ENCODE results near the gene NTHL1.

The NTHL1 gene

DNA sequence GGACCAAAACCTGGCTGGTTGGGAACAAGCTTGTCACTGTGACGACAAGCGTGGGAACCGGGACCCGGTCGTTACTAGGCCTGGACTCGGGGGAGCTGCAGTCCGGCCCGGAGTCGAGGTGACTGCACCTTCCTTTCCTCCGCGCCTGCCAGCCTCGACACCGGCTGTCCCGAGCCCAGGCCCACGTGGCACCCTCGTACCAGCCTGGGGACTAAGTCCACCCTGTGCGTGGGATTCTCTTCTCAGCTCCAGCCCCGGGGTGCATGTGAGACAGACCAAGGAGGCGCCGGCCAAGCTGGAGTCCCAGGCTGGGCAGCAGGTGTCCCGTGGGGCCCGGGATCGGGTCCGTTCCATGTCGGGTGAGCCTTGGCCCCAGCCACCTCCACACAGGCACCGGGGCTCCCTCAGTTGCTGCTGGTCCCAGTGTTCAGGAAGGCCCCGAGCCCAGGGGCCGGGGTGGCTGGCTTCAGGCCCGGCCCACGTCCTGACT, 31.7 kb upstream of the NTHL1 start:
- peaks cover 15% of the 10 kb centered on the region for H3K36me3 Mint-ChIP-seq
- H3K9me3 Mint-ChIP-seq: no peaks in the 10 kb centered on the region
- no peaks in the 10 kb centered on the region for H3K27me3 Mint-ChIP-seq
- ATAC-seq (ENCODE audit: low read depth): no peak
- H3K4me1 Mint-ChIP-seq: no peaks in the 10 kb centered on the region
- no peak overlapping the region for H3K4me3 Mint-ChIP-seq
- DNase-seq (ENCODE audit: low spot score in 2 of 2): no peak
- H3K27ac Mint-ChIP-seq: no peak overlapping the region

DNA sequence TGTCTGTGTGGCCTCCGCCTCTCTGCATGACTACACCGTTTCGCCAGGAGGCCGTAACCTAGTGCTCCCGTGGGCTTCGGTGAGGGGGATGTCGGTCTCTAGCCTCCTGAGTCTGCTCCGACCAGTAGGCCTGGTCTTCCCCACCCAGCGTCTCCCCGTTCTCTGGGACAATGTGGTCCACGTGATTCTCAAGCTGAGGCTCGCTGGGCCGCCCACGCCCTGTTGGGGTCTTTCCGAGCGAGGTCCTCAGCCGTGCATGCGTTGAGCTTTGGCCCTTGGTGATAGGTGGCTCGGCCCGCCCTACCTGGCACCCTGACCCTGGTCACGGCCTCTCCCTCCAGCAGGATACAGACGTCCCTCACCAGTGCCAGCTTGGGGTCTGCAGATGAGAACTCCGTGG, 31.1 kb upstream of the NTHL1 start:
- H3K36me3 Mint-ChIP-seq: peaks cover 15% of the 10 kb centered on the region
- ATAC-seq (ENCODE audit: low read depth) (no peak), DNase-seq (ENCODE audit: low spot score in 2 of 2) (no peak)
- no peaks in the 10 kb centered on the region for H3K27me3 Mint-ChIP-seq
- H3K4me3 Mint-ChIP-seq: no peak overlapping the region
- H3K9me3 Mint-ChIP-seq: no peaks in the 10 kb centered on the region
- H3K4me1 Mint-ChIP-seq: no peaks in the 10 kb centered on the region
- no peak overlapping the region for H3K27ac Mint-ChIP-seq

DNA sequence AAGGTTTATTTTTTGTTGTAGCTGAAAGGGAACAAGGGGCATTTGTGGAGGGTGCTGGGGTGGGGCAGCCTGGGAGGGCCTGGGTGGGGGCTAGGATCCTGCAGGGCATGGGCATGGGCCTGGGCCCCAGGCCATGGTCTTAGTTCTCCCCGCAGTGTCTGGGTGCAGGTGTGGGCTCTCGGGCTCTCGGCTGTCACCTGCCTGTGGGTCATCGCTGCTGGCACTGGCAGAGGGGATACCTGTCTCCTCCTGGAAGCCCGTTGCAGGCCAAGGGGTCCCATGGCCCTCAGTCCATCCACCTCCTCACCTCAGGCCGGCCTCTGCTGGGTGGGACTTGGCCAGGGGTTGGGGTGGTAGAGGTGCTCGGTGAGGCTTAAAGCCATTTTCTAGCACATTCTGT, 30.5 kb upstream of the NTHL1 start:
- DNase-seq (ENCODE audit: low spot score in 2 of 2) (no peak), ATAC-seq (ENCODE audit: low read depth) (no peak)
- H3K27me3 Mint-ChIP-seq: no peaks in the 10 kb centered on the region
- H3K27ac Mint-ChIP-seq: no peak overlapping the region
- H3K9me3 Mint-ChIP-seq: no peaks in the 10 kb centered on the region
- H3K4me3 Mint-ChIP-seq: no peak overlapping the region
- H3K4me1 Mint-ChIP-seq: no peaks in the 10 kb centered on the region
- H3K36me3 Mint-ChIP-seq: peaks cover 17% of the 10 kb centered on the region

DNA sequence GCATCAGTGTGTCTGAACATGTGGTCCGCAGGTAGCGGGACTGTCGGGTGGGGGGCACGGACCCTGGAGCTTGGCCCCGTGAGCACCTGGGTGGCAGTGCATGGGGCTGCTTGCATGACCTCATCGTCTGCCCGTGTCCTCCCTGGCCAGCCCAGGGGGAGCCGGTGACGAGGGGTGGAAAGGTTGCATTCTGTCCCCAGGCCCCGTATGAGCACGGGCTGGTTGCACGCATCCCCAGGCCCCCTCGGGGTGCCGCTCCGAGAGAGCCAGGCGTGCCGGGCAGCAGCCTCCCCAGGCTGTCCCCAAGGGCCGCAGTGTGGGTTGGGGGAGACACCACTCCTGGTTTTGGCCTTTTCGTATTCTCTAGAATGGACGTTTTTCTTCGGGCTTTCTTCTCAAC, 30.1 kb upstream of the NTHL1 start:
- no peak overlapping the region for H3K4me3 Mint-ChIP-seq
- no peaks in the 10 kb centered on the region for H3K9me3 Mint-ChIP-seq
- peaks cover 17% of the 10 kb centered on the region for H3K36me3 Mint-ChIP-seq
- ATAC-seq (ENCODE audit: low read depth) (no peak), DNase-seq (ENCODE audit: low spot score in 2 of 2) (no peak)
- no peaks in the 10 kb centered on the region for H3K4me1 Mint-ChIP-seq
- H3K27me3 Mint-ChIP-seq: no peaks in the 10 kb centered on the region
- H3K27ac Mint-ChIP-seq: no peak overlapping the region

DNA sequence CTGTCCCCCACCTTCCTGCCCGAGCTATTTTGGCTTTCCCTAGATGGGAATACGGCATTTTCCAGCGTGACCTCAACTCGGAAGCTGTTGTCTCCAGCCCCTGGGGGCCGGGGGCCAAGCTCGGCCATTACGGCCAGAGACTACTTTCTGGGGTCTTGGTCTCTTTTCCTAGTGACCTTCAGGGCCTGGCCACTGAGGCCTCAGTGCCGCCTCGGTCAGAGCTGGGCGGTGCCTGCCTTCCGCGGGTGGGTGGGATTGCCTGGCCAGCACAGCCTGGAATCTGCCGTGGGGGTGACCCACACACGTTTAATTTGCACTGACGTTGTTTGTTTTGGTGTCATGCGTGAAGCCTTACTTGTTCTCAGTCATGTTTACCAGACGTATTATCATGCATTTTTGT, 29.4 kb upstream of the NTHL1 start:
- Mint-ChIP-seq H3K9me3 (no peaks in the 10 kb centered on the region), H3K4me3 (no peak overlapping the region), H3K27ac (no peak overlapping the region), H3K36me3 (peaks cover 17% of the 10 kb centered on the region), H3K4me1 (no peaks in the 10 kb centered on the region), H3K27me3 (no peaks in the 10 kb centered on the region)
- ATAC-seq (ENCODE audit: low read depth) (no peak), DNase-seq (ENCODE audit: low spot score in 2 of 2) (no peak)

DNA sequence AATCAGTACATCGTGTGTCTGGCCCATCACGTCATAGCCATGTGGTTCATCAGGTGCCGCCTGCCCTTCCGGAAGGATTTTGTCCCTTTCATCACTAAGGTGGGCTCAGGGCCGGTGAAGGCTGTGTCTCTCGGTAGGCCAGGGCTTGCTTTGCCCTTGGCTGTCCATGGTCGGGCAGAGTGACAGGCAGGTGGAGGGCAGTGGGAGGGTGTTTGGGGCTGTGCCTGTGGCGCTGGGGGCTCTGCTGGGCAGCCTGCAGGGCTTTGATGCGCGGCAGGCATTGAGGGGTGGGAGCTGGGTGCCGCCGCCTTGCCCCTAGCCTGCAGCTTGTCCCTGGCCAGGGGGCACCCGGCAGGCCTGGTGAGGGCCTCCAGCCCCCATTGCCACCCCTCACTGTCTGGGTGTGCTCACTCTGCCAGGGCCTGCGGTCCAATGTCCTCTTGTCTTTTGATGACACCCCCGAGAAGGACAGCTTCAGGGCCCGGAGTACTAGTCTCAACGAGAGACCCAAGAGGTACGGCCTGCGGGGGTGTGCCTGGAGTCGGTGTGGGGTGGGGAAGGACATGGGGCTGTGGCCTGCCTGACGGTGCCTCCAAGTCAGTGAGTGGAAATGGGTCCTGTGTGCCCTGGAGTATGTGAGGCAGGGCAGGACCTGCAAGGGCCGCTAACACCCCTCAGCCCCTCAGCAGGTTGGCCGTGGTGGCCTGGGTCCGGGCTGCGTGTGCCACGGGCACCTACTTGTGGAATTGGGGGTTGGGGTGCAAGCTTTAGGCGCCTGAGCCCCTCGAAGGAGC, 28.6 kb upstream of the NTHL1 start:
- no peaks in the 10 kb centered on the region for H3K27me3 Mint-ChIP-seq
- no peak for DNase-seq (ENCODE audit: low spot score in 2 of 2)
- no peak for ATAC-seq (ENCODE audit: low read depth)
- H3K4me1 Mint-ChIP-seq: no peaks in the 10 kb centered on the region
- no peak overlapping the region for H3K27ac Mint-ChIP-seq
- H3K4me3 Mint-ChIP-seq: no peak overlapping the region
- peaks cover 20% of the 10 kb centered on the region for H3K36me3 Mint-ChIP-seq
- H3K9me3 Mint-ChIP-seq: no peaks in the 10 kb centered on the region

DNA sequence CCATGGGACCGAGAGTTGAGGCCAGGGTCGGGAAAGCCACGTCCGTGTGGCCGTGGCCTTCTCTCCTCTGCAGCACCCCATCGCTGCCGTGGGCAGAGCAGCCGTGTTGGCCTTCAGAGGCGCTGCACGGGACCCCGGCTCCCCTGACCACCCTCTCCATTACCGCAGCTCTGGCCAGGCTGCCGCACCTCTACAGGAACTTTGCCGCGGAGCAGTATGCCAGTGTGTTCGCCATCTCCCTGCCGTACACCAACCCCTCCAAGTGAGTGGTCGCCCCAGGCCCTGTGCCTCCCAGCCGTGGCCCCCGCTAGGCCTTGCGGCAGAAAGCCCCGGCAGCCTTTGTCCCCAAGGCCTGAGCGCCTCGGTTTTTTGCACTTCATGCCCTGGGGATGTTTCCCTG, 28.0 kb upstream of the NTHL1 start:
- Mint-ChIP-seq H3K36me3 (peaks cover 20% of the 10 kb centered on the region), H3K27me3 (no peaks in the 10 kb centered on the region), H3K4me3 (no peak overlapping the region), H3K27ac (no peak overlapping the region), H3K4me1 (no peaks in the 10 kb centered on the region), H3K9me3 (no peaks in the 10 kb centered on the region)
- no peak for ATAC-seq (ENCODE audit: low read depth)
- DNase-seq (ENCODE audit: low spot score in 2 of 2): no peak

DNA sequence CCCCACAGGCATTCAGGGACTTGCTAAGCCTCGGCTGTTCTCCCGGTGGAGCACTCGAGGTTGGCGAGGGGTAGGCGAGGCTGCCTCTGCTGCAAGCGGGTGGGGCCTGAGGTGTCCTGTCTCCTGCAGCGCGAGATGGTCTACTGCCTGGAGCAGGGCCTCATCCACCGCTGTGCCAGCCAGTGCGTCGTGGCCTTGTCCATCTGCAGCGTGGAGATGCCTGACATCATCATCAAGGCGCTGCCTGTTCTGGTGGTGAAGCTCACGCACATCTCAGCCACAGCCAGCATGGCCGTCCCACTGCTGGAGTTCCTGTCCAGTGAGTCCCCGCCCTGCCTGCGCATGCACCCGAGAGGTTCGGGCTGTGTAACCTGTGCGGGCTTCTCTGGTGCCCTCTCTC, 26.4 kb upstream of the NTHL1 start:
- H3K4me3 Mint-ChIP-seq: no peak overlapping the region
- DNase-seq (ENCODE audit: low spot score in 2 of 2) (no peak), ATAC-seq (ENCODE audit: low read depth) (no peak)
- H3K27me3 Mint-ChIP-seq: no peaks in the 10 kb centered on the region
- peaks cover 24% of the 10 kb centered on the region for H3K36me3 Mint-ChIP-seq
- no peaks in the 10 kb centered on the region for H3K9me3 Mint-ChIP-seq
- H3K4me1 Mint-ChIP-seq: no peaks in the 10 kb centered on the region
- H3K27ac Mint-ChIP-seq: no peak overlapping the region

DNA sequence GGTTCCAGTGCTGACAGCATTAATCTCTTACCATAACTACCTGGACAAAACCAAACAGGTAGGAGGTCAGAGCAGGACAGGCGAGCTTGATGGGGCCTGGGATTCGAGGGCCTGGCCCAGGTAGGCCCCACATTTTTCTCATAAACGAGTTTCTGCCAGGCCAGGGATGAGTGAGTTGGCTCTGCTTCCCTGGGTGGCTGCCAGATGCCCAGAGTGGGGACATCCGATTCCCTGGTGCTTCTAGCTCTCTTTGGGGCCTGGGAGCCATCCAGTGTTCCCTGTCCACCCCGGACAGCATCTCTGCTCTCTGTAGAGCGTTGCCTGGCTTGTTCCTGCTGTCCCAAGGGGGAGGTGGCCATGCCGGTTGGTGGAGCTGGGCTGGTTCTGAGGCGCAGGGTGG, 25.3 kb upstream of the NTHL1 start:
- Mint-ChIP-seq H3K4me1 (no peaks in the 10 kb centered on the region), H3K27ac (no peak overlapping the region), H3K9me3 (no peaks in the 10 kb centered on the region), H3K27me3 (no peaks in the 10 kb centered on the region), H3K4me3 (no peak overlapping the region), H3K36me3 (peaks cover 24% of the 10 kb centered on the region)
- ATAC-seq (ENCODE audit: low read depth): no peak
- no peak for DNase-seq (ENCODE audit: low spot score in 2 of 2)

DNA sequence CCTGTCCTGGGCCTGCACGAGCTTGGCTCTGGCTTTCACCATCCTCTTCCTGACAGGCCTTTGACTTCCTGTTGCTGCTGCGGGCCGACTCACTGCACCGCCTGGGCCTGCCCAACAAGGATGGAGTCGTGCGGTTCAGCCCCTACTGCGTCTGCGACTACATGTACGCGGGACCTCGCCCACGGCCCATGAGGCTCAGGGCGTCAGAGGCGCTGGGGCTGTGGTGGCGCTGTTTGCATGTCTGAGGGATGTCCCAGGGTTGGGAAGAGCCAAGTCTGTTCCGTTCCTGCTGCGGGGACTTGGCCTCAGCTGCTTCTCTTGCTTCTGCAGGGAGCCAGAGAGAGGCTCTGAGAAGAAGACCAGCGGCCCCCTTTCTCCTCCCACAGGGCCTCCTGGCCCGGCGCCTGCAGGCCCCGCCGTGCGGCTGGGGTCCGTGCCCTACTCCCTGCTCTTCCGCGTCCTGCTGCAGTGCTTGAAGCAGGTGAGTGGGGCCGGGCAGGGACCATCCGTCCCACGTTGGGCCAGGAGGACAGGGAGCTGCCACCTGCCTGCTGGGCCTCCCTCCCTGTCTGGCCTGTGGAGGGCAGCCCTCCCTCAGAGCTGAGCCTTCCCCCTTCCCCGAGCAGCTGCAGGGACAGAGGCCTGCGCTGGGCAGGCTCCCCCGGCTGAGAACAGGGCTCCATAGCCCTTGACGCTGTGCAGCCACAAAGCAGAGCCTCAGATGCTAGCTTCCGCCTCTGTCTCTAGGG, 24.0 kb upstream of the NTHL1 start:
- no peak overlapping the region for H3K4me3 Mint-ChIP-seq
- ATAC-seq (ENCODE audit: low read depth) (no peak), DNase-seq (ENCODE audit: low spot score in 2 of 2) (no peak)
- no peaks in the 10 kb centered on the region for H3K4me1 Mint-ChIP-seq
- no peaks in the 10 kb centered on the region for H3K27me3 Mint-ChIP-seq
- H3K36me3 Mint-ChIP-seq: peaks cover 21% of the 10 kb centered on the region
- H3K27ac Mint-ChIP-seq: no peak overlapping the region
- H3K9me3 Mint-ChIP-seq: no peaks in the 10 kb centered on the region

DNA sequence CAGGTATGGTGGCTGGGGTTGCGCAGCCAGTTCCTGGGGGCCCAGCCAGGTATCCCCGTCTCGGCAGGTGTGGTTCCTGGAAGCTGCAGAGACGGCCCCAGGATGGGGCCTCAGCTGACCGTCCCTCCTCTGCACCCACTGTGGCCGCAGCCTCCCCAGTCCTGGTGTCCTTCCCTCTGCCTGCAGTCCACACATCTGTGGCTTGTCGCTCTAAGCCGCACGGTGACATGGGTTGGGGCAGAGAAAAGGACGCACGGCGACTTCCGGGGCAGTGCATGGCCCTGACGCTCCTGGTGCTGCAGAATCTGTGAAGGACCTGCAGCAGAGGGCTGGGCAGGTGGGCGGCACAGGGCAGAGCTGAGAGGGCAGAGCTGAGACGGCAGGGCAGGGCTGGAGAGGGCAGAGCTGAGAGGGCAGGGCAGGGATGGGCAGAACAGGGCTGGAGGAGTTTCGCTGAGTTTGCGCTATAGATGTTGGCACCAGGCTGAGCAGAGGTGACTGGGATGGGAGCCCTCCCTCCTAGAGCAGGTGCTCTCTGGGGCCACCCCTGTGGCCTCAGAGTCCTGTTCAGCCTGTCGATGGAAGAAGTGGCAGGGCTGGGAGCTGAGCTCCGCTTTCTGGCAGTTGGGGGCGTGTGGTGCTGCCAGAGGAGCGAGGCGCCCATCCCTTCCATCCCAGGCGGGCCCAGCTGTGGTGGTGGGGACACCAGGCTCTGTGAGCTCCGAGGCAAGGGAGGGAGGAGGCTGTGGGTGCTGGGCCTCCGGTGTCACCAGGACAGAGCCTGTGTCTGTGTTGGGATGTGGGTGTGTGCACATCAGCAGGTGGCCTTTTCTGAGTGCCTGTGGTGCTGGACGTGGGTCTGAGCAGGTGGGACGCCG, 23.2 kb upstream of the NTHL1 start:
- Mint-ChIP-seq H3K9me3 (no peaks in the 10 kb centered on the region), H3K4me3 (no peak overlapping the region), H3K4me1 (peaks cover 2% of the 10 kb centered on the region), H3K27ac (peak overlapping the region; percentile 50), H3K36me3 (peaks cover 24% of the 10 kb centered on the region), H3K27me3 (no peaks in the 10 kb centered on the region)
- no peak for DNase-seq (ENCODE audit: low spot score in 2 of 2)
- ATAC-seq (ENCODE audit: low read depth): no peak

DNA sequence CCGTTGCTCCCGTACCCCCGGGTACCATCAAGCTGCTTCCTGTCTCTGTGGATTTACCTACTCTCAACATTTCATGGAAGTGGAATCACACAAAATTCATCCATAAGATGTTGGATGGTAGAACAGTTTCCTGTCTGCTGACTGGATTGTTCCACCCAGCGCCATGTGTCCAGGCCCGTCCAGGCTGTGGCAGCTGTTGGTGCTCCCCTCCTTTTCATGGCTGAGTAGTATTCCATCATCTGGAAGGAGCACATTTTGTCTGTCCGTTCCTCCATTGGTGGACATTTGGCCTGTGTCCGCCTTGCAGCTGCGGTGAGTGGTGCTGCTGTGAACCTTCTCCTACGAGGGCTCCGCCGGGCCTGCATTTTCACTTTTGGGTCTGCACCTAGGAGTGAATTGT, 18.5 kb upstream of the NTHL1 start:
- Mint-ChIP-seq H3K4me3 (no peak overlapping the region), H3K36me3 (peaks cover 9% of the 10 kb centered on the region), H3K27me3 (no peaks in the 10 kb centered on the region), H3K4me1 (peaks cover 2% of the 10 kb centered on the region), H3K9me3 (no peaks in the 10 kb centered on the region), H3K27ac (no peak overlapping the region)
- no peak for ATAC-seq (ENCODE audit: low read depth)
- DNase-seq (ENCODE audit: low spot score in 2 of 2): no peak

DNA sequence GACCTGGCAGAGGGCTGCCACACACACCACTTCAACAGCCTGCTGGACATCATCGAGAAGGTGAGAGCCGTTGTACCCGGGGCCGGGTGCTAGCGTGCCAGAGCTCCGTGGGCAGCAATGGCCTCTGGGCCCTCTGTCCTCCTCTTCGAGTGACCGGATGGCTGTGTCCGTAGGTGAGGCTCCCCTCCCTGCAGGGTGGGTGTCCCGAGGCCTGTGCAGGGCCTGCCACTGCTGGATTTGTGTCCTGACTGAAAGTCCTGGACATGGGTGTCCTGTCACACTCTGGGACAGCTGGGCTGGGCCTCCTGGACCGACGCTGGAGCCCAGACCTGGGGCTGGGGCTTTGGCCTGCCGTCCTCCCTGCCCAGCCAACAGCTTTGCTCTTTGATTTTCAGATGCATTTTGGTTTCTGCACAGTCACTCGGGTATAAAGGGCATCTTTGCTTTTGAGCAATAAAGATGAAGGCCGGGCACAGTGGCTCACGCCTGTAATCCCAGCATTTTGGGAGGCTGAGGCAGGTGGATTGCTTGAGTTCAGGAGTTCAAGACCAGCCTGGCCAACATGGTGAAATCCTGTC, 16.8 kb upstream of the NTHL1 start:
- ATAC-seq (ENCODE audit: low read depth) (no peak), DNase-seq (ENCODE audit: low spot score in 2 of 2) (no peak)
- no peak overlapping the region for H3K4me3 Mint-ChIP-seq
- peaks cover 2% of the 10 kb centered on the region for H3K4me1 Mint-ChIP-seq
- H3K9me3 Mint-ChIP-seq: no peaks in the 10 kb centered on the region
- no peaks in the 10 kb centered on the region for H3K27me3 Mint-ChIP-seq
- peaks cover 5% of the 10 kb centered on the region for H3K36me3 Mint-ChIP-seq
- H3K27ac Mint-ChIP-seq: no peak overlapping the region

DNA sequence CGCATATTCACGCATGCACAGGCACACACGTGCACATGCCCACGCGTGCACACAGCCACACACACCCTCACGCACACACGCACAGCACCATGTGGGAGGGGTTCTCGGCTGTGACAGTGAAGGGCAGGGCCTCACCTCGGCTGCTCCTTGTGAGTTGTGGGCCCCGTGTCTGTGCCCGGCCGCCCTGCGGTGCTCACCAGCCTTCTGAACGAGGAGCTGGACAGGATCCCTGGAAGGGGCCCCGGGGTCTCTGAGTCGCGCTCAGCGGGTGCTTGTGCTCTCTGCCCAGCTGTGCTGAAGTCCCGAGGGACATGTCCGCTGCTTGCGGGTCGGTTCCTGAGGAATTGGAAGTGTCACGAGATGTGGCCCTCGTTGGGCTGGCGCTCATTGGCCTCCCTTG, 16.2 kb upstream of the NTHL1 start:
- ATAC-seq (ENCODE audit: low read depth) (no peak), DNase-seq (ENCODE audit: low spot score in 2 of 2) (no peak)
- H3K9me3 Mint-ChIP-seq: no peaks in the 10 kb centered on the region
- H3K36me3 Mint-ChIP-seq: peaks cover 5% of the 10 kb centered on the region
- peaks cover 2% of the 10 kb centered on the region for H3K4me1 Mint-ChIP-seq
- H3K27ac Mint-ChIP-seq: no peak overlapping the region
- no peak overlapping the region for H3K4me3 Mint-ChIP-seq
- no peaks in the 10 kb centered on the region for H3K27me3 Mint-ChIP-seq
